LNCAP (cell line): ENCODE measurements around the gene FGF4.

Experiments used
- TF ChIP-seq, protein P1 (sequence below): fragments of 450-650 bp; IDR thresholded peaks from 2 replicates; pipeline ENCODE4 v1.5.1; 2017; ENCODE audit warnings: mild to moderate bottlenecking

Gene FGF4

DNA sequence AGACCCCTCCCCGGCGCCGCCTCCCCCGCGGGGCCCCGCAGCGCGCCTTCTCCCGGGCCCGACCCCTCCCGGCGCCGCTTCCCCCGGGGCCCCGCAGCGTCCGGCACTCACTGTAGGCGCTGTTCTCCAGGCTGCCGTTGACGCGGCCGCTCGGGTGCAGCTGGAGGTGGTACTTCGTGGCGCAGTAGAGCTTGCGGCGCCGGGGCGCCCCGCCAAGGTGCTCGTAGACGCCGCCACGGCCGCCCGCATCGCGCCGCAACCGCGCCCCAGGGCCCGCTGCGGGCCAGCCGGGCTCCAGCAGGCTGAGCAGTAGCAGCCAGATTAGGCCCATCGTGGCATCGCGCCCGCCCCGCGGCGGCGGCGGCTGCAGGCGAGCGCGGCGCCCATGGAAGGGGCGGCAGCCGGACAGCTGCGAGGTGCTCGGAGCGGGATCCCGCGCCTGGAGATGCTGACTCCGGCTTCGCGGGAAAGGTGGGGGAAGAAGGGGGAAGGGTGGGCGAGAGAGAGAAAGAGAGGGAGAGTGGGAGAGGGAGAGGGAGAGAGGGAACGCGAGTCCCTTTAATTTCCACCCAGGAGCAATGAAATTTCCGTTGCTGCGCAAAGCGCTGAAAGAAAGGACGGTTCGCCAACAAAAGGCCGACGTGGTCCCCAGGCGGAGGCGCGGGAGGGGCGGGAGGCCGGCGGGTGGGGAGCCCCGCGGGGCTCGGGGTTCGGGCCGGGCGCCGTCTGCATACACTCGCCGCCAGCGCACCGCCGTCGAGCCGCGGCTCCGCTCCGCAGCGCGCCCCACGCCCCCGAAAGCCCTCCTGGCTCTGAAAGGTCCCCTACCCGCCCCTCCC, 43.7 kb upstream of the FGF4 start, which contains the start of gene FGF3:
TSS of gene FGF3 (minus strand) at position 814 of the 839 bp plus-strand sequence. CDS start at position 331, 483 bp downstream.
- TF ChIP-seq, protein P1, sequence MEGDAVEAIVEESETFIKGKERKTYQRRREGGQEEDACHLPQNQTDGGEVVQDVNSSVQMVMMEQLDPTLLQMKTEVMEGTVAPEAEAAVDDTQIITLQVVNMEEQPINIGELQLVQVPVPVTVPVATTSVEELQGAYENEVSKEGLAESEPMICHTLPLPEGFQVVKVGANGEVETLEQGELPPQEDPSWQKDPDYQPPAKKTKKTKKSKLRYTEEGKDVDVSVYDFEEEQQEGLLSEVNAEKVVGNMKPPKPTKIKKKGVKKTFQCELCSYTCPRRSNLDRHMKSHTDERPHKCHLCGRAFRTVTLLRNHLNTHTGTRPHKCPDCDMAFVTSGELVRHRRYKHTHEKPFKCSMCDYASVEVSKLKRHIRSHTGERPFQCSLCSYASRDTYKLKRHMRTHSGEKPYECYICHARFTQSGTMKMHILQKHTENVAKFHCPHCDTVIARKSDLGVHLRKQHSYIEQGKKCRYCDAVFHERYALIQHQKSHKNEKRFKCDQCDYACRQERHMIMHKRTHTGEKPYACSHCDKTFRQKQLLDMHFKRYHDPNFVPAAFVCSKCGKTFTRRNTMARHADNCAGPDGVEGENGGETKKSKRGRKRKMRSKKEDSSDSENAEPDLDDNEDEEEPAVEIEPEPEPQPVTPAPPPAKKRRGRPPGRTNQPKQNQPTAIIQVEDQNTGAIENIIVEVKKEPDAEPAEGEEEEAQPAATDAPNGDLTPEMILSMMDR = no peak

DNA sequence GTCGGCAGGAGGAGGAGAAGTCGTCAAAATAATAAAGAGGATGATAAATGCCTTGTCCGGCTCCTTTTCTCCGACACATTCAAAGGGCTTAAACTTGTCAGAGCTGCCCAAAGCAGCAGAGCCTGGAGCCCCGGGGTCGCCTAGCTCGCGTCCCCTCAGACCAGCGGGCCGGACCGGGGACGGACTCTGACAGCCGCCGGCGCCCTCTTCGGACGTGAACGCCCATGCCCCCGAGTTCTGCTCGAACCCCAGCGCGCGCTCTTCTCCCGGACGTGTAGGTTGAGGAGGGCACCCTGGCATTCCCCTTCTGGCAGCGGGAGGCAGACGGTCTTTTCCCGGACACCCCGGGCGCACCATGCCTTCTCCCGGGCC, 43.1 kb upstream of the FGF4 start:
- TF ChIP-seq, protein P1 = no peak

DNA sequence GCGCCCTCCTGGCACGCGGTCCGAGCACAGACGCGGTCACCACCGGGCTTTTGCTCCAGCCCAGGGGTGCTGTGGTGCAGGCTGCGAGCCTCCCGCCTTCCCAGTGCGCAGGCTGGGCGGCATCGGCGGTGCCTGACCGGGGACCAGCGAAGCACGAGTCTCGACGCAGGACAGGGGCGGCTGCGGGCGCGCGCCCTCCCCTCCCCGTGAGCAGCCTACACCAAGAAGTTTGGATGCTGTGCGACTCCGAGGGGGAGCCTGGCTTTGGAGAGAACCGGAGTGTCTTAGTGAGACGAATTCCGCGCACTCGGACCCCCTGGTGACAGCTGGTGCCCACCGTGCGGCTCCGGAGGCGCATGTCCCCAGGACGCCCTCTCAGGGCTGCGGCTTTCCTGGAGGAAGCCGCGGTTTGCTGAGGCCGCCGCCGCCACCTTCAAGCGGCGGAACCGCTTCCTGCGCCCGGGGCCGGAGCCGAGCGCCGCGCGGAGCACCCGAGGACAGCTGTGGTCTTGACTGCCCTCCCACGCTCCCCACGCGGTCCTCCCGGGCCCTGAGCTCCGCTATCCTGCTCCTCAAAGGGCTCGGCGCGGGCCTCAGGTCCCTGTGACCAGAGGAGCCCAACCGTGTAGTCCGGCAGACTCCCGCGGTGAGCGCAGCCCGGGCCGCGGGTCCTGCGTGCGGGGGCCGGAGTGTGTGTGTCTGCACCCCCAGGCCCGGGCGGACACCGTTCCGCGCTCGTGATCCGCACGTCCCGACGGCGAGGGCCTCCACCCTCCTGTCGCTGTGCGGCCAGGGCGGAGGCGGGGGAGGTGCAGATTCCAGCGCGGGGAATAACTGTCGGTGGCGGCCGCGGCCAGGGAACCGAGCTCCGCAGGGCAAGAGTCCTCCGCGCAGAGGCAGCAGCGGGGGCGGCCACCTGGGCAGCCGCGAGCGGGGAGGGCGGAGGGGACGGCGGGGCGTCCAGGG, 42.4 kb upstream of the FGF4 start:
- TF ChIP-seq, protein P1 = no peak

DNA sequence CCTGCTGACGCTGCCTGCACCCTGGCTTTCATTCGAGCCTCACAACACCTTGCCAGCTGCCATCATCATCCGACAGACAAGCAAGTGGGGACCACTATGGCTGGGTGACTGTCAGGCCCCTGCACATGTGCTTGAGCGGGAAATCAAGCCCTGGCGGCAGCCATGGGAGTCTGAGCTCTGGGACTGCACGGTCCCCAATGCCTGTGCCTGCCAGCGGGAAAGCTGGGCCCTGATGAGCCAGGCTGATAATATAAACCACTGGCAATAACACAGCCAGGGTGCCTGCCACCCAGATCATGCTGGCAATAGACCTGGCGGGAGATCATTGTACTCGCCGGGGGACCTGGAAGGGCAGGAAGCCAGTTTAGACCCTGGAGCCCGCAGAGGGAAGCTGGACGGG, 41.5 kb upstream of the FGF4 start:
- TF ChIP-seq, protein P1 = no peak

DNA sequence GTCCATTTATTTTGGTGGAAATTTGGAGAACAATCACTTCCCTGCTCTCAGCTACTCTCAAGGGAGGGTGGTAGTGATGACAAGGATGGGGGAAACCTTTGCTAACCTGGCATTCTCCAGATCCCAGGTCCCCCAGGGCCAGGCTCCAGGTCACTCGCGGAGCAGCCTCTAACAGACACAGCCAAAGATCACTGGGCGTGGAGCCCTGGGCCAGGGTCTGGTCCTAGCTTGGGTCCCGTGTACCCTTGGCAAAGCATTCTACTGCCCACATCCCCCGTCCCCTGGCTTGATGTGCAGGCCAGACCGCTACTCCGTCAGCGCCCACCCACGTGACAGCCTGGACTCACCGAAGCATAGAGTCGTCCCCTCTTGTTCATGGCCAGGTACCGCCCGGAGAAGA, 40.8 kb upstream of the FGF4 start:
- TF ChIP-seq, protein P1 = no peak

DNA sequence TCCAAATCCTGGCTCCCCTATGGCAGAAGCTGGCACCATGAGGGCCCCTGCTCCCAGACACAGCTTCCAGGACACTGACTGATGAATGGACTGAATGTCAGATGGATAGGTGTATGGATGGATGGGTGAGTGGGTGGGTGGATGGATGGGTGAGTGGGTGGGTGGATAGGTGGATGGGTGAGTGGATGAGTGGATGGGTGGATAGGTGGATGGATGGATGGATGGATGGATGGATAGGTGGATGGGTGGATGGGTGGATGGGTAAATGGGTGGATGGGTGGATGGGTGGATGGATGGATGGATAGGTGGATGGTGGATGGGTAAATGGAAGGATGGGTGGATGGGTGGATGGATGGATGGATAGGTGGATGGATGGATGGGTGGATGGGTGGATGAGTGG, 39.8 kb upstream of the FGF4 start:
- TF ChIP-seq, protein P1 = no peak

DNA sequence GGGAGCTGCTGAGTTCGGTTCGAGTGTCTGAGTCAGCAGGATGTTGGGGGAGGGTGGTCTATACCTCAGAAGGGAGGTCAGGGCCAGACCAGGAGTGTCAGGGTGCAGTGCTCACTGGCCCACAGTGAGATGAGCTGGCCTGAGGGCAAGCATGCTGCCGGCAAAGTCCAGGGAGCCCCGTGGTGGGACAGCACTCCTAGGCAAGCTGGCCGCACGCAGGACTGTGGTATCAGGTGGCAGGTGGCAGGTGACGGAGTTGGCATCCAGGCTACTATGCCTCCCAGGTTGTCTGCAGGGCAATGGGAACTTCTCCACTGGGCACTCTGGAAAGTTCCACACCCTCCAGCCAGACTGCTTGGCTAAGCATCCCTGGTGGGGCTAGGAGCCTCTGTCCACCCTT, 39.3 kb upstream of the FGF4 start:
- TF ChIP-seq, protein P1 = no peak
